Mesothelial cell of epicardium (in vitro differentiated cells): Measurements from ENCODE around the gene HSF2BP. TPM values are rescaled to one million over a fixed set of nuclear protein-coding genes. Genes with fewer than 3 reads are reported as not detected.

Experiments used
- DNase-seq, 2 experiments: peaks; one replicate each; pipeline ENCODE4 v3.0.0; 2021; ENCODE audit warnings: low spot score in 2 of 2; ENCODE audit not compliant: unreplicated experiment in 2 of 2
- H3K27ac Mint-ChIP-seq: 2 replicates; pipeline ENCODE4 v1.8.0; 2021; ENCODE audit warnings: mixed read lengths
- H3K27me3 Mint-ChIP-seq: 2 replicates; pipeline ENCODE4 v1.8.0; 2021; ENCODE audit warnings: low read depth, mixed read lengths
- H3K36me3 Mint-ChIP-seq: 2 replicates; pipeline ENCODE4 v1.8.0; 2021; ENCODE audit warnings: mixed read lengths
- H3K4me1 Mint-ChIP-seq: 2 replicates; pipeline ENCODE4 v1.8.0; 2021; ENCODE audit warnings: mixed read lengths
- H3K4me3 Mint-ChIP-seq: 2 replicates; pipeline ENCODE4 v1.8.0; 2021; ENCODE audit warnings: mild to moderate bottlenecking, moderate library complexity, mixed read lengths
- H3K9me3 Mint-ChIP-seq: 2 replicates; pipeline ENCODE4 v1.8.0; 2021; ENCODE audit warnings: mixed read lengths
- CTCF ChIP-seq: fragments of 200-600 bp; sonication (generic); IDR thresholded peaks from one replicate; pipeline ENCODE4 v1.5.0; 2021; ENCODE audit warnings: antibody characterized with exemption; ENCODE audit not compliant: unreplicated experiment
- total RNA-seq: library from RNA; stranded (reverse); gene quantifications from 3 replicates; pipeline ENCODE4 v1.2.1, GENCODE V29; 2021

The HSF2BP gene
- total RNA-seq, 1 donor from 2014 or later = 5.1 TPM

GRCh38 chr21:43662286-43662685 lies 3.0 kb upstream of the HSF2BP start:
- no peak for DNase-seq
- Mint-ChIP-seq H3K27me3 (no peaks in the 10 kb centered on the region), H3K4me3 (no peak overlapping the region), H3K9me3 (peaks cover 7% of the 10 kb centered on the region), H3K27ac (no peak overlapping the region), H3K4me1 (peaks cover 24% of the 10 kb centered on the region), H3K36me3 (peaks cover 27% of the 10 kb centered on the region)
- no peak for TF ChIP-seq CTCF

- no peak for TF ChIP-seq CTCF
- Mint-ChIP-seq H3K27ac (peak overlapping the region; percentile 96), H3K36me3 (peaks cover 4% of the 10 kb centered on the region), H3K4me3 (peak overlapping the region; percentile 59), H3K4me1 (peaks cover 24% of the 10 kb centered on the region), H3K9me3 (no peaks in the 10 kb centered on the region), H3K27me3 (no peaks in the 10 kb centered on the region)
- DNase-seq = no peak
Observed at GRCh38 chr21:43658769-43659135, 536 bp downstream of the HSF2BP start.

GRCh38 chr21:43658088-43658741 lies 1.1 kb downstream of the HSF2BP start:
- no peak for TF ChIP-seq CTCF
- no peak for DNase-seq
- peaks cover 24% of the 10 kb centered on the region for H3K4me1 Mint-ChIP-seq

GRCh38 chr21:43657355-43658087 lies 1.8 kb downstream of the HSF2BP start:
- H3K4me3 Mint-ChIP-seq = no peak overlapping the region
- H3K9me3 Mint-ChIP-seq = no peaks in the 10 kb centered on the region

More at GRCh38 chr21:43658088-43658741, 1.1 kb downstream of the HSF2BP start:
- Mint-ChIP-seq H3K36me3 (peaks cover 4% of the 10 kb centered on the region), H3K27me3 (no peaks in the 10 kb centered on the region), H3K27ac (no peak overlapping the region), H3K4me3 (peak overlapping the region; percentile 32), H3K9me3 (no peaks in the 10 kb centered on the region)

GRCh38 chr21:43654806-43655489 lies 4.3 kb downstream of the HSF2BP start:
- peaks cover 5% of the 10 kb centered on the region for H3K4me1 Mint-ChIP-seq
- DNase-seq = no peak
- no peaks in the 10 kb centered on the region for H3K36me3 Mint-ChIP-seq
- no peak for TF ChIP-seq CTCF
- no peaks in the 10 kb centered on the region for H3K9me3 Mint-ChIP-seq
- H3K4me3 Mint-ChIP-seq = no peak overlapping the region
- no peaks in the 10 kb centered on the region for H3K27me3 Mint-ChIP-seq
- H3K27ac Mint-ChIP-seq = no peak overlapping the region

More at GRCh38 chr21:43657355-43658087, 1.8 kb downstream of the HSF2BP start:
- peaks cover 24% of the 10 kb centered on the region for H3K4me1 Mint-ChIP-seq
- no peak for TF ChIP-seq CTCF
- H3K27ac Mint-ChIP-seq = no peak overlapping the region
- no peaks in the 10 kb centered on the region for H3K27me3 Mint-ChIP-seq
- H3K36me3 Mint-ChIP-seq = no peaks in the 10 kb centered on the region
- no peak for DNase-seq
